ENCODE measurements around the gene SH3GL1.

SH3GL1 gene

GRCh38 chr19:4375164-4376027 lies 25.0 kb downstream of the SH3GL1 start:
- DNase-seq, result no peak

- DNase-seq, result no peak
Measured at GRCh38 chr19:4374498-4375163, 25.7 kb downstream of the SH3GL1 start.

- no peak for DNase-seq
Measured at GRCh38 chr19:4373601-4374497, 26.5 kb downstream of the SH3GL1 start.

GRCh38 chr19:4373013-4373367 lies 27.4 kb downstream of the SH3GL1 start:
- DNase-seq, result no peak

- no peak for DNase-seq
Measured at GRCh38 chr19:4372165-4373012, 28.0 kb downstream of the SH3GL1 start.

GRCh38 chr19:4371247-4372164 lies 28.8 kb downstream of the SH3GL1 start:
- DNase-seq, result no peak

- no peak for DNase-seq
Measured at GRCh38 chr19:4370418-4371041, 29.8 kb downstream of the SH3GL1 start.

GRCh38 chr19:4369888-4370260 lies 30.5 kb downstream of the SH3GL1 start:
- peak; percentile 75 for DNase-seq

- peak; percentile 54 for DNase-seq
Measured at GRCh38 chr19:4369109-4369887, 31.0 kb downstream of the SH3GL1 start.

- DNase-seq, result no peak
Measured at GRCh38 chr19:4368128-4368820, 32.1 kb downstream of the SH3GL1 start.

GRCh38 chr19:4367781-4368127 lies 32.6 kb downstream of the SH3GL1 start:
- DNase-seq, result no peak

- DNase-seq, result no peak
Measured at GRCh38 chr19:4367336-4367723, 33.0 kb downstream of the SH3GL1 start.

- DNase-seq, result no peak
Measured at GRCh38 chr19:4366666-4367335, 33.5 kb downstream of the SH3GL1 start.

- DNase-seq, result no peak
Measured at GRCh38 chr19:4365791-4366665, 34.3 kb downstream of the SH3GL1 start.

- no peak for DNase-seq
Measured at GRCh38 chr19:4365341-4365740, 35.0 kb downstream of the SH3GL1 start.

GRCh38 chr19:4363571-4364304 lies 36.6 kb downstream of the SH3GL1 start:
- no peak for DNase-seq
